Kidney (tissue), 14 donors: ENCODE data around the gene NKAIN2. TPM values are rescaled to one million over a fixed set of nuclear protein-coding genes. Genes with fewer than 3 reads are reported as not detected.

Source experiments
- DNase-seq, 5 donors: peaks; one replicate each; pipeline ENCODE4 v3.0.0-alpha.2; 2013 to 2020
- FAIRE-seq: peaks from 2 replicates; lab custom pipeline; 2012; peaks lifted over from hg19 to GRCh38; lab: Jason Lieb, UNC
- H3K27ac ChIP-seq, 2 donors: one replicate each; pipeline ENCODE4 v1.7.0; 2013; ENCODE audit warnings: low read depth in 2 of 2, low read length in 2 of 2, inconsistent platforms in 1 of 2
- H3K27me3 ChIP-seq: one replicate; pipeline ENCODE4 v1.7.1; 2013; ENCODE audit warnings: low read length, inconsistent platforms; ENCODE audit not compliant: control insufficient read depth, insufficient read depth
- H3K36me3 ChIP-seq, 3 donors: one replicate each; pipeline versions ENCODE4 v1.7.0 to v1.7.1; 2013; ENCODE audit warnings: low read length in 3 of 3, control low read depth in 1 of 3, inconsistent platforms in 1 of 3; ENCODE audit not compliant: insufficient read depth in 3 of 3, control insufficient read depth in 2 of 3
- H3K4me1 ChIP-seq, 3 donors: one replicate each; pipeline versions ENCODE4 v1.7.0 to v1.7.1; 2013; ENCODE audit warnings: low read length in 3 of 3, inconsistent platforms in 1 of 3, low read depth in 1 of 3; ENCODE audit not compliant: control insufficient read depth in 2 of 3, insufficient read depth in 2 of 3
- H3K4me3 ChIP-seq, 3 donors: one replicate each; pipeline versions ENCODE4 v1.7.0 to v1.8.1; 2013; ENCODE audit warnings: low read length in 3 of 3, control low read depth in 1 of 3, inconsistent platforms in 1 of 3
- H3K9ac ChIP-seq, 3 donors: one replicate each; pipeline versions ENCODE4 v1.7.0 to v1.7.1; 2013; ENCODE audit warnings: low read length in 3 of 3, control low read depth in 1 of 3, inconsistent platforms in 1 of 3
- H3K9me3 ChIP-seq, 3 donors: one replicate each; pipeline versions ENCODE4 v1.7.0 to v1.7.1; 2013; ENCODE audit warnings: low read length in 3 of 3, control low read depth in 1 of 3, inconsistent platforms in 1 of 3; ENCODE audit not compliant: control insufficient read depth in 2 of 3, insufficient read depth in 1 of 3
- CTCF ChIP-seq: IDR thresholded peaks from 3 replicates; pipeline ENCODE4 v1.5.1; 2012; ENCODE audit warnings: mild to moderate bottlenecking, moderate library complexity, borderline replicate concordance; ENCODE audit not compliant: insufficient read depth; ENCODE audit errors: extremely low read depth
- intact Hi-C: fragments of 100-400 bp; cut with DNase I; formaldehyde crosslinking; loops from one replicate; pipeline ENCODE4 v1.11.1; 2022
- polyA plus RNA-seq: library from polyadenylated mRNA; stranded (reverse); fragments of 350-450 nt; fragmentation: Illumina TruSeq; extraction: RNeasy Lipid Tissue Mini Kit (QIAGEN cat#74804); gene quantifications from one replicate; pipeline ENCODE4 v1.2.3, GENCODE V29; 2014; ENCODE audit warnings: low read depth, low replicate concordance; ENCODE audit not compliant: insufficient read depth
- total RNA-seq: library from RNA; stranded (reverse); fragmentation: NEBNext Ultra II Directional; extraction: Animal tissue kit (Norgen Biotek cat#: 25700); gene quantifications from one replicate; pipeline ENCODE4 v1.2.1, GENCODE V29; 2021
- donor health status: control.
- donor health status: control.
- donor health status: control.
- donor health status: control.
- donor health status: control.
- donor health status: DM: yes; HTN: yes; CAD: no.
- donor health status: Normal renal cell carcinoma (clear cell type).

Gene NKAIN2
- total and polyA plus RNA-seq, 2 donors from 2014 or later: 0.39 to 1.8 TPM

DNA sequence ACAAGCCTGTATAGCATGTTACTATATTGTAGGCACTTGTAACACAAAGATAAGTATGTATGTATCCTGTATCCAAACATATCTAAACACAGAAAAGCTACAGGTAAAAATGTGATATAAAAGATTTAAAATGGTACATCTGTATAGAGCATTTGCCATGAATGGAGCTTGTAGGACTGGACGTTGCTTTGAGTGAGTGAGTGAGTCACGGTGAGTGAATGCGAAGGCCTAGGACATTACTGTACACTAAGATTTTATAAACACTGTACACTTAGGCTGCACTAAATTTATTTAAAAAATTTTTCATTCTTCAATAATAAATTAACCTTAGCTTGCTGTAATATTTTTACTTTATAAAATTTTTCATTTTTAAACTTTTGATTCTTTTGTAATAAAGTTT is 136.9 kb downstream of the NKAIN2 start:
- no peak for TF ChIP-seq CTCF
- H3K27me3 ChIP-seq: no peaks in the 10 kb centered on the region
- no peak overlapping the region for H3K9ac ChIP-seq
- FAIRE-seq (no peak), DNase-seq (no peak)
- no peak overlapping the region for H3K27ac ChIP-seq
- intact Hi-C loops: no loop called here
- no peak overlapping the region for H3K4me3 ChIP-seq
- no peaks in the 10 kb centered on the region for H3K9me3 ChIP-seq
- no peaks in the 10 kb centered on the region for H3K36me3 ChIP-seq
- H3K4me1 ChIP-seq: no peaks in the 10 kb centered on the region

- H3K27ac ChIP-seq: no peak overlapping the region
- no peaks in the 10 kb centered on the region for H3K36me3 ChIP-seq
- FAIRE-seq: no peak
- no peak overlapping the region for H3K9ac ChIP-seq
- no peak overlapping the region for H3K4me3 ChIP-seq
- H3K9me3 ChIP-seq: no peaks in the 10 kb centered on the region
- intact Hi-C loops: no loop called here
- TF ChIP-seq CTCF: no peak
- no peak for DNase-seq
- no peaks in the 10 kb centered on the region for H3K4me1 ChIP-seq
- H3K27me3 ChIP-seq: no peaks in the 10 kb centered on the region
Observed at GRCh38 chr6:123941855-123942254, 138.2 kb downstream of the NKAIN2 start.

DNA sequence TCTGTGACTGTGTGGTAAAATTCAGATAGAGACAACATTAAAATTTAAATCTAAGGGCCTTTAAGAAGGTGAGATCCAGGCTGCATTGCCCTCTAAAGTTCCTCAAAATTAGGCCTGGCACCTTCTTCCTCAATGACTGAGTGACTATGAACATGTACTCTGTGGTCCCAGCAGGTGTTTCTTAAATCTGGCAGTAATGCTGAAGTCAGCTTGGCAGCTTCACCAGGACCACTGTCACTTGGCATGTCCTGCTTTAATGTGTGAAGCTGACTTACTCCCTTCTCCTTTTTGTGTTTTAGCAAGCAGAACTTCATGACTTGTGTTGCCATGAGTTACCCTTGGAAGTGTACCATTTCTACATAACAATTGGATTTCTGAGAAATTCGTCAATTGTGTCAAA is 141.7 kb downstream of the NKAIN2 start:
- H3K36me3 ChIP-seq: no peaks in the 10 kb centered on the region
- no peaks in the 10 kb centered on the region for H3K9me3 ChIP-seq
- FAIRE-seq (no peak), DNase-seq (no peak)
- no peak for TF ChIP-seq CTCF
- intact Hi-C loops: no loop called here
- no peaks in the 10 kb centered on the region for H3K27me3 ChIP-seq
- no peak overlapping the region for H3K27ac ChIP-seq
- no peak overlapping the region for H3K4me3 ChIP-seq
- no peak overlapping the region for H3K9ac ChIP-seq
- H3K4me1 ChIP-seq: no peaks in the 10 kb centered on the region

GRCh38 chr6:123953920-123954319 is 150.3 kb downstream of the NKAIN2 start:
- DNase-seq (no peak), FAIRE-seq (no peak)
- Histone ChIP-seq H3K36me3 (no peaks in the 10 kb centered on the region), H3K4me1 (no peaks in the 10 kb centered on the region), H3K9me3 (no peaks in the 10 kb centered on the region), H3K27me3 (no peaks in the 10 kb centered on the region), H3K4me3 (no peak overlapping the region), H3K27ac (no peak overlapping the region), H3K9ac (no peak overlapping the region)
- no peak for TF ChIP-seq CTCF
- intact Hi-C loops: no loop called here
